ENCODE data around the gene PDIK1L. TPM values are rescaled to one million over a fixed set of nuclear protein-coding genes. Genes with fewer than 3 reads are reported as not detected.

The PDIK1L gene
- total RNA-seq, 1 donor from 2014 or later, result 3.1 TPM

DNA sequence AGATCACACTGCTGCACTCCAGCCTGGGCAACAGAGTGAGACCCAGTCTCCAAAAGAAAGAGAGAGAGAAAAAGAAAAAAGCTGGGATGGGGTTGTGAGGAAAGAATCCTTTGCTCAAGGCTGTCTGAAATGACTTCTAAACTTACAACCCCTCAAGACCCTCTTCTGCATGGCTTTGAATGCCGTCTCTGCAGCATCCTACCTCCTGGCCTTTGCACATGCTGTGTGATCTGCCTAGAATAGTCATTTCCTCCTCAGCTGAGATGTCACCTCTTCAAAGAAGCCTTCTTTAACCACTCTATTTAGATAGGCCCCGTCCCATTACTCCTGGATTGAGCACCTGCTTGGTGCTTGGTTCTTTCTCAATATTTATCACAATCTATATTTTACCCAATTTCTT lies 26.8 kb upstream of the PDIK1L start:
- TF ChIP-seq, protein P1, sequence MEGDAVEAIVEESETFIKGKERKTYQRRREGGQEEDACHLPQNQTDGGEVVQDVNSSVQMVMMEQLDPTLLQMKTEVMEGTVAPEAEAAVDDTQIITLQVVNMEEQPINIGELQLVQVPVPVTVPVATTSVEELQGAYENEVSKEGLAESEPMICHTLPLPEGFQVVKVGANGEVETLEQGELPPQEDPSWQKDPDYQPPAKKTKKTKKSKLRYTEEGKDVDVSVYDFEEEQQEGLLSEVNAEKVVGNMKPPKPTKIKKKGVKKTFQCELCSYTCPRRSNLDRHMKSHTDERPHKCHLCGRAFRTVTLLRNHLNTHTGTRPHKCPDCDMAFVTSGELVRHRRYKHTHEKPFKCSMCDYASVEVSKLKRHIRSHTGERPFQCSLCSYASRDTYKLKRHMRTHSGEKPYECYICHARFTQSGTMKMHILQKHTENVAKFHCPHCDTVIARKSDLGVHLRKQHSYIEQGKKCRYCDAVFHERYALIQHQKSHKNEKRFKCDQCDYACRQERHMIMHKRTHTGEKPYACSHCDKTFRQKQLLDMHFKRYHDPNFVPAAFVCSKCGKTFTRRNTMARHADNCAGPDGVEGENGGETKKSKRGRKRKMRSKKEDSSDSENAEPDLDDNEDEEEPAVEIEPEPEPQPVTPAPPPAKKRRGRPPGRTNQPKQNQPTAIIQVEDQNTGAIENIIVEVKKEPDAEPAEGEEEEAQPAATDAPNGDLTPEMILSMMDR (IDR thresholded peaks at IDR 0.05; ENCODE audit: insufficient read depth, low read depth, low read length), result no peak
- no peak for TF ChIP-seq EZH2 (IDR thresholded peaks at IDR 0.05; ENCODE audit: insufficient read depth, low read length)
- Mint-ChIP-seq H3K9me3 (ENCODE audit: unreplicated experiment) (no peaks in the 10 kb centered on the region), H3K4me3 (ENCODE audit: unreplicated experiment) (no peak overlapping the region), H3K27ac (ENCODE audit: unreplicated experiment) (no peak overlapping the region), H3K4me1 (ENCODE audit: low read depth, unreplicated experiment) (no peaks in the 10 kb centered on the region), H3K36me3 (ENCODE audit: low read depth, unreplicated experiment) (no peaks in the 10 kb centered on the region), H3K27me3 (ENCODE audit: low read depth, unreplicated experiment) (peaks cover 22% of the 10 kb centered on the region)
- no peaks in the 10 kb centered on the region for H3K4me1 ChIP-seq (ENCODE audit: insufficient read depth, low read length)
- H3K27me3 ChIP-seq (ENCODE audit: insufficient read depth, low read length), result peaks cover 21% of the 10 kb centered on the region
- H3K27ac ChIP-seq (ENCODE audit: low read depth, low read length), result no peak overlapping the region
- DNase-seq (ENCODE audit: low read depth) (no peak), FAIRE-seq (no peak)
- H3K79me2 ChIP-seq (ENCODE audit: insufficient read depth, low read length), result no peaks in the 10 kb centered on the region
- H2AFZ ChIP-seq (ENCODE audit: low read depth, low read length), result no peak overlapping the region
- no peak overlapping the region for H3K9ac ChIP-seq (ENCODE audit: low read length)
- no peaks in the 10 kb centered on the region for H3K36me3 ChIP-seq (ENCODE audit: insufficient read depth, low read length)
- no peaks in the 10 kb centered on the region for H3K9me3 ChIP-seq (ENCODE audit: insufficient read depth, low read depth, low read length)
- no peak overlapping the region for H3K4me2 ChIP-seq (ENCODE audit: low read length)
- H4K20me1 ChIP-seq (ENCODE audit: insufficient read depth, low read length), result no peaks in the 10 kb centered on the region
- H3K4me3 ChIP-seq (ENCODE audit: insufficient read depth, low read depth, low read length), result no peak overlapping the region

DNA sequence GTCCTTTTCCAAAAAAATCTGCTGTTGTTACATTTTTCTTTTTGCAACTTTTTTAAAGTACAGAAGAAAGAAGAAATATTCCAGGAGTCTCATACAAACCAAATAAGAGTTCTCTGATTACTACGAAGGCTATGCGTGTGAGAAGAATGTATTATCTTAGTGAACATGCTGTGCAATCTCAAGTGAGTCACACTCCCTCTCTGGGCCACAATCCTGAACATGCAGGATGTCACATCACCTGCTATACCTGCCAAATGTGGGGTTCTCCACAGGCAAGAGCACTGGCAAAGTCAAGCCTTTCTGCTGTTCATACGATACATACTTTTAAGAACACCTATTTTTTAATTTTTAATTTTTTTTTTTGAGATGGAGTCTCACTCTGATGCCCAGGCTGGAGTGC lies 22.5 kb upstream of the PDIK1L start:
- Histone ChIP-seq H2AFZ (ENCODE audit: low read depth, low read length) (no peak overlapping the region), H3K4me2 (ENCODE audit: low read length) (no peak overlapping the region), H3K36me3 (ENCODE audit: insufficient read depth, low read length) (no peaks in the 10 kb centered on the region), H3K4me1 (ENCODE audit: insufficient read depth, low read length) (peaks cover under 1% of the 10 kb centered on the region), H3K4me3 (ENCODE audit: insufficient read depth, low read depth, low read length) (no peak overlapping the region), H3K9me3 (ENCODE audit: insufficient read depth, low read depth, low read length) (no peaks in the 10 kb centered on the region), H3K27ac (ENCODE audit: low read depth, low read length) (no peak overlapping the region), H3K79me2 (ENCODE audit: insufficient read depth, low read length) (no peaks in the 10 kb centered on the region), H4K20me1 (ENCODE audit: insufficient read depth, low read length) (no peaks in the 10 kb centered on the region), H3K27me3 (ENCODE audit: insufficient read depth, low read length) (peaks cover 34% of the 10 kb centered on the region), H3K9ac (ENCODE audit: low read length) (no peak overlapping the region)
- Mint-ChIP-seq H3K36me3 (ENCODE audit: low read depth, unreplicated experiment) (no peaks in the 10 kb centered on the region), H3K4me3 (ENCODE audit: unreplicated experiment) (no peak overlapping the region), H3K4me1 (ENCODE audit: low read depth, unreplicated experiment) (no peaks in the 10 kb centered on the region), H3K9me3 (ENCODE audit: unreplicated experiment) (no peaks in the 10 kb centered on the region), H3K27me3 (ENCODE audit: low read depth, unreplicated experiment) (peaks cover 20% of the 10 kb centered on the region), H3K27ac (ENCODE audit: unreplicated experiment) (no peak overlapping the region)
- FAIRE-seq (no peak), DNase-seq (ENCODE audit: low read depth) (no peak)
- no peak for TF ChIP-seq EZH2 (IDR thresholded peaks at IDR 0.05; ENCODE audit: insufficient read depth, low read length)
- TF ChIP-seq, protein P1 (IDR thresholded peaks at IDR 0.05; ENCODE audit: insufficient read depth, low read depth, low read length), result no peak

DNA sequence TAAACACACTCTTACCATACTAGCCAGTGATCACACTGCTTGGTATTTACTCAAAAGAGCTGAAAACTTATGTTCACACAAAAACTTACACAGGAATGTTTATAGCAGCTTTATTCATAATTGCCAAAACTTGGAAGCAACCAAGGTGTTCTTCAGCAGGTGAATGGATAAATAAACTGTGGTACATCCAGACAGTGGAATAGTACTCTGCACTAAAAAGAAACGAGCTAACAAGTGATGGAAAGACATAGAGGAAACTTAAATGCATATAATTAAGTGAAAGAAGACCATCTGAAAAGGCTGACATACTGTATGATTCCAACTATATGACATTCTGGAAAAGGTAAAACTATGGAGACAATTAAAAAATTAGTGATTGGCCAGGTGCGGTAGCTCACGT lies 20.7 kb upstream of the PDIK1L start:
- Histone ChIP-seq H3K4me1 (ENCODE audit: insufficient read depth, low read length) (peaks cover 11% of the 10 kb centered on the region), H4K20me1 (ENCODE audit: insufficient read depth, low read length) (no peaks in the 10 kb centered on the region), H3K79me2 (ENCODE audit: insufficient read depth, low read length) (no peaks in the 10 kb centered on the region), H3K4me2 (ENCODE audit: low read length) (no peak overlapping the region), H2AFZ (ENCODE audit: low read depth, low read length) (no peak overlapping the region), H3K27ac (ENCODE audit: low read depth, low read length) (no peak overlapping the region), H3K9me3 (ENCODE audit: insufficient read depth, low read depth, low read length) (no peaks in the 10 kb centered on the region), H3K36me3 (ENCODE audit: insufficient read depth, low read length) (no peaks in the 10 kb centered on the region), H3K4me3 (ENCODE audit: insufficient read depth, low read depth, low read length) (no peak overlapping the region), H3K27me3 (ENCODE audit: insufficient read depth, low read length) (peaks cover 24% of the 10 kb centered on the region), H3K9ac (ENCODE audit: low read length) (no peak overlapping the region)
- DNase-seq (ENCODE audit: low read depth), result no peak
- Mint-ChIP-seq H3K27me3 (ENCODE audit: low read depth, unreplicated experiment) (peaks cover 10% of the 10 kb centered on the region), H3K4me1 (ENCODE audit: low read depth, unreplicated experiment) (no peaks in the 10 kb centered on the region), H3K9me3 (ENCODE audit: unreplicated experiment) (no peaks in the 10 kb centered on the region), H3K27ac (ENCODE audit: unreplicated experiment) (no peak overlapping the region), H3K36me3 (ENCODE audit: low read depth, unreplicated experiment) (no peaks in the 10 kb centered on the region), H3K4me3 (ENCODE audit: unreplicated experiment) (no peak overlapping the region)
- TF ChIP-seq, protein P1 (IDR thresholded peaks at IDR 0.05; ENCODE audit: insufficient read depth, low read depth, low read length), result no peak
- no peak for TF ChIP-seq EZH2 (IDR thresholded peaks at IDR 0.05; ENCODE audit: insufficient read depth, low read length)
- FAIRE-seq, result no peak
